SK-N-SH (cell line): ENCODE measurements around the gene PDCD2. TPM values are rescaled to one million over a fixed set of nuclear protein-coding genes. Genes with fewer than 3 reads are reported as not detected.
A peak's percentile ranks its signal among the peaks of the same experiment; 100 is the strongest.
"Not testable (repeated sequence)": the region's sequence is repeated elsewhere in the genome, so short reads cannot be mapped to it uniquely, and the experiment has no call there.

Source experiments
- CTCF ChIA-PET: fragments of 300-600, 350-600 bp; formaldehyde crosslinking; extraction: SDS; loops from one replicate; lab custom pipeline; 2021; lab: Yijun Ruan, JAX
- POLR2A ChIA-PET: fragments of 350-600 bp; sonication (Branson Sonifier 250); formaldehyde crosslinking; extraction: SDS; loops from one replicate; lab custom pipeline; 2020; ENCODE audit warnings: antibody characterized with exemption, inconsistent platforms; lab: Yijun Ruan, JAX
- DNase-seq: peaks from one replicate; pipeline ENCODE4 v3.0.0; 2012
- H2AFZ ChIP-seq: fragments of 200-600 bp; sonication (generic); 2 replicates; pipeline ENCODE4 v1.8.1; 2016; ENCODE audit warnings: antibody characterized with exemption, mild to moderate bottlenecking, low read depth
- H3F3A ChIP-seq: fragments of 200-600 bp; sonication (generic); replicated peaks from 2 replicates; pipeline ENCODE3; 2016; ENCODE audit warnings: antibody characterized with exemption, mild to moderate bottlenecking; ENCODE audit not compliant: insufficient read depth
- H3K27ac ChIP-seq, 2 experiments: fragments of 200-500 bp in 1 of 2; fragments of 200-600 bp in 1 of 2; sonication (Bioruptor generic) in 1 of 2; sonication (generic), shearing (Covaris generic) in 1 of 2; 2 replicates each; pipeline versions ENCODE4 v1.5.1 to v1.6.1; 2014 to 2016; ENCODE audit warnings: low read depth in 2 of 2, inconsistent platforms in 1 of 2, low read length in 1 of 2, mild to moderate bottlenecking in 1 of 2, mixed read lengths in 1 of 2
- H3K27me3 ChIP-seq: fragments of 200-600 bp; sonication (generic), shearing (Covaris generic); 2 replicates; pipeline ENCODE4 v1.6.1; 2016; ENCODE audit warnings: mixed run types; ENCODE audit not compliant: insufficient read depth
- H3K36me3 ChIP-seq, 2 experiments: fragments of 200-500 bp in 1 of 2; fragments of 200-600 bp in 1 of 2; sonication (Bioruptor generic) in 1 of 2; sonication (generic) in 1 of 2; replicated peaks in 1 of 2; 2 replicates each; pipeline versions ENCODE3 to v1.5.1; 2014 to 2016; ENCODE audit warnings: low read length in 1 of 2, mild to moderate bottlenecking in 1 of 2; ENCODE audit not compliant: insufficient read depth in 2 of 2, control insufficient read depth in 1 of 2
- H3K4me1 ChIP-seq, 2 experiments: fragments of 200-500 bp in 1 of 2; fragments of 200-600 bp in 1 of 2; sonication (Bioruptor generic) in 1 of 2; sonication (generic), shearing (Covaris generic) in 1 of 2; 2 replicates each; pipeline versions ENCODE4 v1.5.1 to v1.6.1; 2014 to 2016; ENCODE audit warnings: low read depth in 1 of 2, low read length in 1 of 2, mixed run types in 1 of 2; ENCODE audit not compliant: insufficient read depth in 2 of 2, control insufficient read depth in 1 of 2
- H3K4me2 ChIP-seq: fragments of 200-600 bp; sonication (generic), shearing (Covaris generic); 2 replicates; pipeline ENCODE4 v1.6.1; 2017; ENCODE audit warnings: mixed run types
- H3K4me3 ChIP-seq, 2 experiments: fragments of 200-500 bp in 1 of 2; fragments of 200-600 bp in 1 of 2; sonication (Bioruptor generic) in 1 of 2; sonication (generic), shearing (Covaris generic) in 1 of 2; 2 replicates each; pipeline versions ENCODE4 v1.5.1 to v1.8.1; 2014 to 2016; ENCODE audit warnings: low read depth in 2 of 2, inconsistent platforms in 1 of 2, low read length in 1 of 2, mild to moderate bottlenecking in 1 of 2, mixed read lengths in 1 of 2, moderate library complexity in 1 of 2
- H3K79me2 ChIP-seq: fragments of 200-600 bp; sonication (generic); 2 replicates; pipeline ENCODE4 v1.8.1; 2017; ENCODE audit warnings: mild to moderate bottlenecking; ENCODE audit not compliant: insufficient read depth
- H3K9ac ChIP-seq: fragments of 200-600 bp; sonication (generic); 2 replicates; pipeline ENCODE4 v1.6.1; 2017; ENCODE audit warnings: mixed run types
- H3K9me2 ChIP-seq: fragments of 200-600 bp; sonication (generic); 2 replicates; pipeline ENCODE4 v1.6.1; 2017; ENCODE audit warnings: mixed run types
- H3K9me3 ChIP-seq: fragments of 200-600 bp; sonication (generic); 2 replicates; pipeline ENCODE4 v1.6.1; 2017; ENCODE audit warnings: mixed run types, mild to moderate bottlenecking, moderate library complexity
- H4K20me1 ChIP-seq: fragments of 200-600 bp; sonication (generic); 2 replicates; pipeline ENCODE4 v1.6.1; 2017; ENCODE audit warnings: mild to moderate bottlenecking, mixed run types; ENCODE audit not compliant: insufficient read depth
- CHD2 ChIP-seq: fragments of 150-350 bp; IDR thresholded peaks from 2 replicates; pipeline ENCODE4 v1.6.1; 2018; ENCODE audit warnings: low read length; ENCODE audit not compliant: partially characterized antibody
- ELF1 ChIP-seq: IDR thresholded peaks from 2 replicates; pipeline ENCODE4 v1.4.0; 2012
- EZH2phosphoT487 ChIP-seq: fragments of 200-600 bp; sonication (generic); IDR thresholded peaks from 2 replicates; pipeline ENCODE4 v1.6.1; 2017; ENCODE audit warnings: low read depth, mixed run types, mild to moderate bottlenecking, antibody characterized with exemption, moderate library complexity, borderline replicate concordance
- FOSL2 ChIP-seq: IDR thresholded peaks from 2 replicates; pipeline ENCODE4 v1.4.0; 2012; ENCODE audit warnings: low read depth, mild to moderate bottlenecking, moderate library complexity, borderline replicate concordance
- FOXM1 ChIP-seq: IDR thresholded peaks from 2 replicates; pipeline ENCODE4 v1.4.0; 2012; ENCODE audit warnings: low read depth, mild to moderate bottlenecking
- GABPA ChIP-seq: IDR thresholded peaks from 2 replicates; pipeline ENCODE4 v1.4.0; 2012; ENCODE audit warnings: low read depth, mild to moderate bottlenecking
- GATA2 ChIP-seq: sonication (generic); formaldehyde crosslinking; IDR thresholded peaks from 2 replicates; pipeline ENCODE4 v1.5.0; 2020; ENCODE audit warnings: mild to moderate bottlenecking, missing genetic modification reagents
- JUND ChIP-seq: IDR thresholded peaks from 2 replicates; pipeline ENCODE4 v1.4.0; 2012
- NFIC ChIP-seq: IDR thresholded peaks from 2 replicates; pipeline ENCODE4 v1.4.0; 2012; ENCODE audit warnings: borderline replicate concordance
- NRF1 ChIP-seq: IDR thresholded peaks from 2 replicates; pipeline ENCODE4 v1.6.1; 2012; ENCODE audit warnings: low read depth, mild to moderate bottlenecking, low read length
- RAD21 ChIP-seq: IDR thresholded peaks from 2 replicates; pipeline ENCODE4 v1.6.1; 2012; ENCODE audit warnings: mild to moderate bottlenecking, low read length
- RFX5 ChIP-seq: IDR thresholded peaks from 2 replicates; pipeline ENCODE4 v1.6.1; 2012; ENCODE audit warnings: mild to moderate bottlenecking, improper control_type of control experiment, low read length
- SMC3 ChIP-seq: IDR thresholded peaks from 2 replicates; pipeline ENCODE4 v1.6.1; 2012; ENCODE audit warnings: low read depth, low read length, improper control_type of control experiment
- TAF1 ChIP-seq: IDR thresholded peaks from 2 replicates; pipeline ENCODE4 v1.6.1; 2012; ENCODE audit warnings: low read depth, mild to moderate bottlenecking, low read length, moderate library complexity, borderline replicate concordance
- TCF12 ChIP-seq: IDR thresholded peaks from 2 replicates; pipeline ENCODE4 v1.4.0; 2012
- TEAD4 ChIP-seq: IDR thresholded peaks from 2 replicates; pipeline ENCODE4 v1.4.0; 2012; ENCODE audit warnings: mild to moderate bottlenecking, borderline replicate concordance; ENCODE audit not compliant: insufficient read depth
- USF2 ChIP-seq: fragments of 150-350 bp; IDR thresholded peaks from 2 replicates; pipeline ENCODE4 v1.6.1; 2017; ENCODE audit warnings: antibody characterized with exemption, low read length, low read depth, borderline replicate concordance
- WGBS: methylation state at CpG from one replicate; pipeline ENCODE4 v1.1.6; 2017; ENCODE audit warnings: low lambda C conversion rate; 5-methylcytosine and 5-hydroxymethylcytosine counted together
- polyA plus RNA-seq, 3 experiments: library from polyadenylated mRNA; depleted of rRNA; stranded (reverse); fragments of >200 nt; gene quantifications; 2 replicates each; pipeline ENCODE4 v1.2.3, GENCODE V29; 2012
- TF ChIP-seq, protein P1 (sequence below): fragments of 200-600 bp; sonication (generic); IDR thresholded peaks from 2 replicates; pipeline ENCODE4 v1.6.1; 2017; ENCODE audit warnings: antibody characterized with exemption, mild to moderate bottlenecking, moderate library complexity
- TF ChIP-seq, protein P2 (sequence below): fragments of 150-350 bp; IDR thresholded peaks from 2 replicates; pipeline ENCODE4 v1.6.1; 2016; ENCODE audit warnings: mild to moderate bottlenecking, low read depth, low read length
- TF ChIP-seq, protein P3 (sequence below): IDR thresholded peaks from 2 replicates; pipeline ENCODE4 v1.6.1; 2012; ENCODE audit warnings: mild to moderate bottlenecking, low read depth, low read length, moderate library complexity
- TF ChIP-seq, protein P4 (sequence below): IDR thresholded peaks from 2 replicates; pipeline ENCODE4 v1.4.0; 2012; ENCODE audit warnings: low read depth, borderline replicate concordance

Gene PDCD2
- polyA plus RNA-seq, 1 of the 3 experiments (the other 2 are of a cell fraction) = 82.1 TPM

- Histone ChIP-seq H3K9me2 (no peaks in the 10 kb centered on the region), H3K9me3 (no peaks in the 10 kb centered on the region), H3F3A (peaks cover 9% of the 10 kb centered on the region), H3K79me2 (no peaks in the 10 kb centered on the region), H4K20me1 (no peaks in the 10 kb centered on the region; the same call in 1 of the 2 replicates), H3K4me2 (peak overlapping the region; percentile 15; the same call in 1 of the 2 replicates), H3K4me3 (no peak overlapping the region; a peak in 1 of 4 replicates), H3K9ac (no peak overlapping the region), H2AFZ (no peak overlapping the region), H3K27me3 (no peaks in the 10 kb centered on the region), H3K27ac (peak overlapping the region in 1 of 2 experiments; percentile 28; a peak in 2 of 4 replicates), H3K36me3 (peaks cover 19 to 24% of the 10 kb centered on the region in 2 experiments), H3K4me1 (peaks cover 0 to 2% of the 10 kb centered on the region in 2 experiments; a peak in 1 of 4 replicates)
- POLR2A ChIA-PET = no interaction called here
- 40% methylated on average over 5 of the region's 5 CpGs for WGBS
- DNase-seq = peak; percentile 70
- CTCF ChIA-PET = interaction anchor here (0.6 to 9.9 kb wide), 39 partner anchors 10 to 1574 kb away, joined by 3 to 110 read pairs (median 4); no protein-coding TSS in a partner anchor
- peak; percentile 10; the same call in 1 of the 2 replicates for TF ChIP-seq NRF1
- TF ChIP-seq JUND = no peak
- TF ChIP-seq USF2 = no peak
- no peak for TF ChIP-seq FOSL2
- TF ChIP-seq TAF1 = no peak
- TF ChIP-seq GABPA = no peak
- TF ChIP-seq CHD2 = peak; percentile 15
- TF ChIP-seq, protein P1, sequence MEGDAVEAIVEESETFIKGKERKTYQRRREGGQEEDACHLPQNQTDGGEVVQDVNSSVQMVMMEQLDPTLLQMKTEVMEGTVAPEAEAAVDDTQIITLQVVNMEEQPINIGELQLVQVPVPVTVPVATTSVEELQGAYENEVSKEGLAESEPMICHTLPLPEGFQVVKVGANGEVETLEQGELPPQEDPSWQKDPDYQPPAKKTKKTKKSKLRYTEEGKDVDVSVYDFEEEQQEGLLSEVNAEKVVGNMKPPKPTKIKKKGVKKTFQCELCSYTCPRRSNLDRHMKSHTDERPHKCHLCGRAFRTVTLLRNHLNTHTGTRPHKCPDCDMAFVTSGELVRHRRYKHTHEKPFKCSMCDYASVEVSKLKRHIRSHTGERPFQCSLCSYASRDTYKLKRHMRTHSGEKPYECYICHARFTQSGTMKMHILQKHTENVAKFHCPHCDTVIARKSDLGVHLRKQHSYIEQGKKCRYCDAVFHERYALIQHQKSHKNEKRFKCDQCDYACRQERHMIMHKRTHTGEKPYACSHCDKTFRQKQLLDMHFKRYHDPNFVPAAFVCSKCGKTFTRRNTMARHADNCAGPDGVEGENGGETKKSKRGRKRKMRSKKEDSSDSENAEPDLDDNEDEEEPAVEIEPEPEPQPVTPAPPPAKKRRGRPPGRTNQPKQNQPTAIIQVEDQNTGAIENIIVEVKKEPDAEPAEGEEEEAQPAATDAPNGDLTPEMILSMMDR = peak; percentile 95
- no peak for TF ChIP-seq EZH2phosphoT487
- no peak for TF ChIP-seq GATA2
- TF ChIP-seq ELF1 = no peak
- peak; percentile 35; the same call in 1 of the 2 replicates for TF ChIP-seq RFX5
- peak; percentile 98 for TF ChIP-seq RAD21
- TF ChIP-seq TEAD4 = no peak
- TF ChIP-seq FOXM1 = no peak
- TF ChIP-seq, protein P2, sequence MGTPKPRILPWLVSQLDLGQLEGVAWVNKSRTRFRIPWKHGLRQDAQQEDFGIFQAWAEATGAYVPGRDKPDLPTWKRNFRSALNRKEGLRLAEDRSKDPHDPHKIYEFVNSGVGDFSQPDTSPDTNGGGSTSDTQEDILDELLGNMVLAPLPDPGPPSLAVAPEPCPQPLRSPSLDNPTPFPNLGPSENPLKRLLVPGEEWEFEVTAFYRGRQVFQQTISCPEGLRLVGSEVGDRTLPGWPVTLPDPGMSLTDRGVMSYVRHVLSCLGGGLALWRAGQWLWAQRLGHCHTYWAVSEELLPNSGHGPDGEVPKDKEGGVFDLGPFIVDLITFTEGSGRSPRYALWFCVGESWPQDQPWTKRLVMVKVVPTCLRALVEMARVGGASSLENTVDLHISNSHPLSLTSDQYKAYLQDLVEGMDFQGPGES = no peak
- TF ChIP-seq TCF12 = no peak
- peak; percentile 89 for TF ChIP-seq SMC3
- TF ChIP-seq, protein P3, sequence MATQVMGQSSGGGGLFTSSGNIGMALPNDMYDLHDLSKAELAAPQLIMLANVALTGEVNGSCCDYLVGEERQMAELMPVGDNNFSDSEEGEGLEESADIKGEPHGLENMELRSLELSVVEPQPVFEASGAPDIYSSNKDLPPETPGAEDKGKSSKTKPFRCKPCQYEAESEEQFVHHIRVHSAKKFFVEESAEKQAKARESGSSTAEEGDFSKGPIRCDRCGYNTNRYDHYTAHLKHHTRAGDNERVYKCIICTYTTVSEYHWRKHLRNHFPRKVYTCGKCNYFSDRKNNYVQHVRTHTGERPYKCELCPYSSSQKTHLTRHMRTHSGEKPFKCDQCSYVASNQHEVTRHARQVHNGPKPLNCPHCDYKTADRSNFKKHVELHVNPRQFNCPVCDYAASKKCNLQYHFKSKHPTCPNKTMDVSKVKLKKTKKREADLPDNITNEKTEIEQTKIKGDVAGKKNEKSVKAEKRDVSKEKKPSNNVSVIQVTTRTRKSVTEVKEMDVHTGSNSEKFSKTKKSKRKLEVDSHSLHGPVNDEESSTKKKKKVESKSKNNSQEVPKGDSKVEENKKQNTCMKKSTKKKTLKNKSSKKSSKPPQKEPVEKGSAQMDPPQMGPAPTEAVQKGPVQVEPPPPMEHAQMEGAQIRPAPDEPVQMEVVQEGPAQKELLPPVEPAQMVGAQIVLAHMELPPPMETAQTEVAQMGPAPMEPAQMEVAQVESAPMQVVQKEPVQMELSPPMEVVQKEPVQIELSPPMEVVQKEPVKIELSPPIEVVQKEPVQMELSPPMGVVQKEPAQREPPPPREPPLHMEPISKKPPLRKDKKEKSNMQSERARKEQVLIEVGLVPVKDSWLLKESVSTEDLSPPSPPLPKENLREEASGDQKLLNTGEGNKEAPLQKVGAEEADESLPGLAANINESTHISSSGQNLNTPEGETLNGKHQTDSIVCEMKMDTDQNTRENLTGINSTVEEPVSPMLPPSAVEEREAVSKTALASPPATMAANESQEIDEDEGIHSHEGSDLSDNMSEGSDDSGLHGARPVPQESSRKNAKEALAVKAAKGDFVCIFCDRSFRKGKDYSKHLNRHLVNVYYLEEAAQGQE = no peak
- TF ChIP-seq, protein P4, sequence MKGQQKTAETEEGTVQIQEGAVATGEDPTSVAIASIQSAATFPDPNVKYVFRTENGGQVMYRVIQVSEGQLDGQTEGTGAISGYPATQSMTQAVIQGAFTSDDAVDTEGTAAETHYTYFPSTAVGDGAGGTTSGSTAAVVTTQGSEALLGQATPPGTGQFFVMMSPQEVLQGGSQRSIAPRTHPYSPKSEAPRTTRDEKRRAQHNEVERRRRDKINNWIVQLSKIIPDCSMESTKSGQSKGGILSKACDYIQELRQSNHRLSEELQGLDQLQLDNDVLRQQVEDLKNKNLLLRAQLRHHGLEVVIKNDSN = no peak
- no peak for TF ChIP-seq NFIC
Measured at GRCh38 chr6:170529839-170530469, 54.5 kb downstream of the PDCD2 start.

DNA sequence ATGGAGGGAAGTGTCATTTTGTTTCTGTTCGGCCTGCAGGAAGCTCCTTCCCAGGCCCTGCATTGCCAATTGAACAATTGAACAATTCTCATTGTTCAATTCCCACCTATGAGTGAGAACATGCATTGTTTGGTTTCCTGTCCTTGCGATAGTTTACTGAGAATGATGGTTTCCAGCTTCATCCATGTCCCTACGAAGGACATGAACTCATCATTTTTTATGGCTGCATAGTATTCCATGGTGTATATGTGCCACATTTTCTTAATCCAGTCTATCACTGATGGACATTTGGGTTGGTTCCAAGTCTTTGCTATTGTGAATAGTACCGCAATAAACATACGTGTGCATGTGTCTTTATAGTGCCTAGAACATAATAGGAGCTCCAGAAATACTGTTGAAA, 56.4 kb downstream of the PDCD2 start:
- 93% methylated on average over 5 of the region's 5 CpGs for WGBS

More for the DNA sequence above, 56.4 kb downstream of the PDCD2 start:
- H2AFZ ChIP-seq, H3K4me3 ChIP-seq, H3K9me2 ChIP-seq, H3K36me3 ChIP-seq, DNase-seq, H3K4me2 ChIP-seq, H4K20me1 ChIP-seq, H3K27ac ChIP-seq, H3K4me1 ChIP-seq, H3K27me3 ChIP-seq, H3K9ac ChIP-seq, H3K79me2 ChIP-seq, H3K9me3 ChIP-seq, POLR2A ChIA-PET, H3F3A ChIP-seq: not testable (repeated sequence)
- CTCF ChIA-PET = interaction anchor here (0.8 to 9.9 kb wide), 6 partner anchors 10 to 739 kb away, joined by 3 to 110 read pairs (median 24); no protein-coding TSS in a partner anchor
